H7 (cell line): Measurements from ENCODE around the gene INPP4B. TPM values are rescaled to one million over a fixed set of nuclear protein-coding genes. Genes with fewer than 3 reads are reported as not detected.

Source experiments
- DNase-seq: peaks from one replicate; pipeline ENCODE4 v3.0.0; 2012
- H3K27me3 ChIP-seq: 2 replicates; pipeline ENCODE4 v1.6.0; 2011; ENCODE audit warnings: mild to moderate bottlenecking, low read length; ENCODE audit not compliant: control insufficient read depth, insufficient read depth
- H3K36me3 ChIP-seq: replicated peaks from 2 replicates; pipeline ENCODE4 v1.5.1; 2011; ENCODE audit warnings: low read length; ENCODE audit not compliant: control insufficient read depth, insufficient read depth
- H3K4me3 ChIP-seq: 2 replicates; pipeline ENCODE4 v1.5.1; 2011; ENCODE audit warnings: low read depth, mild to moderate bottlenecking, control low read depth, low read length, moderate library complexity; ENCODE audit not compliant: insufficient read depth
- total RNA-seq: library from RNA; depleted of rRNA; stranded (reverse); fragments of >200 nt; shearing (Covaris generic); gene quantifications from 2 replicates; pipeline ENCODE4 v1.2.3, GENCODE V29; 2014

The INPP4B gene
- total RNA-seq, 1 experiment from 2014 or later: 2.2 TPM

- DNase-seq: no peak
- no peaks in the 10 kb centered on the region for H3K27me3 ChIP-seq
Measured at GRCh38 chr4:142637614-142638013, 208.5 kb downstream of the INPP4B start.

GRCh38 chr4:142631836-142632235, 214.3 kb downstream of the INPP4B start:
- no peaks in the 10 kb centered on the region for H3K27me3 ChIP-seq
- H3K4me3 ChIP-seq: no peak overlapping the region
- no peak for DNase-seq
- no peaks in the 10 kb centered on the region for H3K36me3 ChIP-seq

More at GRCh38 chr4:142637614-142638013, 208.5 kb downstream of the INPP4B start:
- no peaks in the 10 kb centered on the region for H3K36me3 ChIP-seq
- H3K4me3 ChIP-seq: no peak overlapping the region

- no peak for DNase-seq
- Histone ChIP-seq H3K27me3 (no peaks in the 10 kb centered on the region), H3K36me3 (no peaks in the 10 kb centered on the region), H3K4me3 (no peak overlapping the region)
Measured at GRCh38 chr4:142615324-142615665, 230.8 kb downstream of the INPP4B start.

- H3K36me3 ChIP-seq: no peaks in the 10 kb centered on the region
- no peak for DNase-seq
- H3K4me3 ChIP-seq: no peak overlapping the region
- H3K27me3 ChIP-seq: no peaks in the 10 kb centered on the region
Measured at GRCh38 chr4:142614621-142615323, 231.3 kb downstream of the INPP4B start.

GRCh38 chr4:142607976-142608375, 238.1 kb downstream of the INPP4B start:
- H3K36me3 ChIP-seq: no peaks in the 10 kb centered on the region
- no peak for DNase-seq
- no peaks in the 10 kb centered on the region for H3K27me3 ChIP-seq
- H3K4me3 ChIP-seq: no peak overlapping the region

- DNase-seq: no peak
- Histone ChIP-seq H3K36me3 (no peaks in the 10 kb centered on the region), H3K4me3 (no peak overlapping the region), H3K27me3 (no peaks in the 10 kb centered on the region)
Measured at GRCh38 chr4:142600952-142601351, 245.1 kb downstream of the INPP4B start.

GRCh38 chr4:142598132-142598531, 248.0 kb downstream of the INPP4B start:
- DNase-seq: no peak
- no peak overlapping the region for H3K4me3 ChIP-seq
- H3K27me3 ChIP-seq: no peaks in the 10 kb centered on the region
- H3K36me3 ChIP-seq: no peaks in the 10 kb centered on the region

- no peak for DNase-seq
- Histone ChIP-seq H3K4me3 (no peak overlapping the region), H3K27me3 (no peaks in the 10 kb centered on the region), H3K36me3 (no peaks in the 10 kb centered on the region)
Measured at GRCh38 chr4:142596595-142596994, 249.5 kb downstream of the INPP4B start.

GRCh38 chr4:142596121-142596520, 250.0 kb downstream of the INPP4B start:
- DNase-seq: no peak
- no peaks in the 10 kb centered on the region for H3K27me3 ChIP-seq
- H3K4me3 ChIP-seq: no peak overlapping the region
- H3K36me3 ChIP-seq: no peaks in the 10 kb centered on the region

GRCh38 chr4:142595222-142595871, 250.8 kb downstream of the INPP4B start:
- Histone ChIP-seq H3K4me3 (no peak overlapping the region), H3K27me3 (no peaks in the 10 kb centered on the region), H3K36me3 (no peaks in the 10 kb centered on the region)
- no peak for DNase-seq

- Histone ChIP-seq H3K4me3 (no peak overlapping the region), H3K36me3 (no peaks in the 10 kb centered on the region), H3K27me3 (no peaks in the 10 kb centered on the region)
- no peak for DNase-seq
Measured at GRCh38 chr4:142585411-142585810, 260.7 kb downstream of the INPP4B start.

GRCh38 chr4:142583708-142584107, 262.4 kb downstream of the INPP4B start:
- H3K27me3 ChIP-seq: no peaks in the 10 kb centered on the region
- H3K36me3 ChIP-seq: no peaks in the 10 kb centered on the region

GRCh38 chr4:142582340-142582739, 263.8 kb downstream of the INPP4B start:
- H3K36me3 ChIP-seq: no peaks in the 10 kb centered on the region
- no peaks in the 10 kb centered on the region for H3K27me3 ChIP-seq
- no peak overlapping the region for H3K4me3 ChIP-seq
- DNase-seq: no peak

More at GRCh38 chr4:142583708-142584107, 262.4 kb downstream of the INPP4B start:
- no peak overlapping the region for H3K4me3 ChIP-seq
- no peak for DNase-seq

- no peaks in the 10 kb centered on the region for H3K36me3 ChIP-seq
- DNase-seq: no peak
- no peak overlapping the region for H3K4me3 ChIP-seq
- no peaks in the 10 kb centered on the region for H3K27me3 ChIP-seq
Measured at GRCh38 chr4:142581881-142582280, 264.2 kb downstream of the INPP4B start.

- no peak for DNase-seq
- Histone ChIP-seq H3K27me3 (no peaks in the 10 kb centered on the region), H3K4me3 (no peak overlapping the region), H3K36me3 (no peaks in the 10 kb centered on the region)
Measured at GRCh38 chr4:142579443-142579842, 266.7 kb downstream of the INPP4B start.
